HFFc6 (cell line): ENCODE measurements around the gene BUB3. TPM values are rescaled to one million over a fixed set of nuclear protein-coding genes. Genes with fewer than 3 reads are reported as not detected.

Source experiments
- DNase-seq: peaks from one replicate; pipeline ENCODE4 v3.0.0-alpha.2; 2018
- H3K27ac Mint-ChIP-seq: 2 replicates; pipeline ENCODE4 v1.8.0; 2020; ENCODE audit warnings: mild to moderate bottlenecking, mixed read lengths
- H3K27me3 Mint-ChIP-seq: 2 replicates; pipeline ENCODE4 v1.8.0; 2021; ENCODE audit warnings: mild to moderate bottlenecking, moderate library complexity, mixed read lengths; ENCODE audit not compliant: insufficient read depth
- H3K36me3 Mint-ChIP-seq: 2 replicates; pipeline ENCODE4 v1.8.0; 2021; ENCODE audit warnings: low read depth, mixed read lengths
- H3K4me1 Mint-ChIP-seq: 2 replicates; pipeline ENCODE4 v1.8.0; 2020; ENCODE audit warnings: low read depth, mixed read lengths
- H3K4me3 Mint-ChIP-seq: 2 replicates; pipeline ENCODE4 v1.8.0; 2020; ENCODE audit warnings: mild to moderate bottlenecking, moderate library complexity, mixed read lengths
- H3K9me3 Mint-ChIP-seq: 2 replicates; pipeline ENCODE4 v1.8.0; 2020; ENCODE audit warnings: mild to moderate bottlenecking, mixed read lengths
- total RNA-seq, 6 experiments: library from RNA; stranded (reverse); fragmentation: NEBNext Ultra II Directional; extraction: Animal tissue kit (Norgen Biotek cat#: 25700); gene quantifications; 2 replicates in 1 of 6; 3 replicates in 5 of 6; pipeline ENCODE4 v1.2.3, GENCODE V29; 2021
- TF ChIP-seq, protein P1 (sequence below): fragments of 200-600 bp; sonication (generic); IDR thresholded peaks from 2 replicates; pipeline ENCODE4 v1.5.0; 2021; ENCODE audit warnings: antibody characterized with exemption, mild to moderate bottlenecking

The BUB3 gene
- total RNA-seq, 6 experiments from 2014 or later: 154 to 214 (median 202) TPM

DNA sequence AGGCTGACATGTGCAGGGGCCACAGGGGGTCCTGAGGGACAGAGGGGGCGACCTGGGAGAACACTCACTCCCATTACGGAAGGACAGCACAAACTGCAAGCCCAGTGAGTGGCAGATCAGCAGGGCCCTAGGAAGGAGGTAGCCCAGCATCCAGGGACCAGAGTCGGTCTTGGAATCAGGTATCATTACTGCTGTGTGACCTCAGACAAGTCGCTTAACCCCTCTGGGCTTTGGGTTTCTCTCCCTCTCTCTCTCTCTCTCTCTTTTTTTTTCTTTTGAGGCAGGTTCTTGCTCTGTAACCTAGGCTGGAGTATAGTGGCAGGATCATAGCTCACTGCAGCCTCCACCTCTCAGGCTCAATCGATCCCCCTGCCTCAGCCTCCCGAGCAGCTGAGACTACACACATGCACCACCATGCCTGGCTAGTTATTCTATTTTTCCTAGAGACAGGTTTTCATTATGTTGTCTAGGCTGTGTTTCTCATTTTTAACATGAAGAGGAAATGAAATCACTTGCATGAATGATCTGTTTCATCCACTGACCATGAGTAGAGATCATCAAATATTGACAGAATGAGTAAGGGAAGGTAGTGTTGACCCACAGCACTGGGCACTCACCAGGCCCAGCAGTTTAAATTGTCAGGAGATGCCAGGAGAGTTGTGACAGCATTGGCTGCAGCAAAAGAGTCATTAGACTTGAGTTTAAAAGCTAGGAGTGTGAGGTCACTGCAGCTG, 49.4 kb downstream of the BUB3 start:
- Mint-ChIP-seq H3K36me3 (peaks cover 8% of the 10 kb centered on the region; the same call in 1 of the 2 replicates), H3K27me3 (peaks cover 1% of the 10 kb centered on the region), H3K4me3 (no peak overlapping the region), H3K4me1 (no peaks in the 10 kb centered on the region), H3K27ac (no peak overlapping the region), H3K9me3 (peaks cover 8% of the 10 kb centered on the region; the same call in 1 of the 2 replicates)
- DNase-seq: no peak
- TF ChIP-seq, protein P1, sequence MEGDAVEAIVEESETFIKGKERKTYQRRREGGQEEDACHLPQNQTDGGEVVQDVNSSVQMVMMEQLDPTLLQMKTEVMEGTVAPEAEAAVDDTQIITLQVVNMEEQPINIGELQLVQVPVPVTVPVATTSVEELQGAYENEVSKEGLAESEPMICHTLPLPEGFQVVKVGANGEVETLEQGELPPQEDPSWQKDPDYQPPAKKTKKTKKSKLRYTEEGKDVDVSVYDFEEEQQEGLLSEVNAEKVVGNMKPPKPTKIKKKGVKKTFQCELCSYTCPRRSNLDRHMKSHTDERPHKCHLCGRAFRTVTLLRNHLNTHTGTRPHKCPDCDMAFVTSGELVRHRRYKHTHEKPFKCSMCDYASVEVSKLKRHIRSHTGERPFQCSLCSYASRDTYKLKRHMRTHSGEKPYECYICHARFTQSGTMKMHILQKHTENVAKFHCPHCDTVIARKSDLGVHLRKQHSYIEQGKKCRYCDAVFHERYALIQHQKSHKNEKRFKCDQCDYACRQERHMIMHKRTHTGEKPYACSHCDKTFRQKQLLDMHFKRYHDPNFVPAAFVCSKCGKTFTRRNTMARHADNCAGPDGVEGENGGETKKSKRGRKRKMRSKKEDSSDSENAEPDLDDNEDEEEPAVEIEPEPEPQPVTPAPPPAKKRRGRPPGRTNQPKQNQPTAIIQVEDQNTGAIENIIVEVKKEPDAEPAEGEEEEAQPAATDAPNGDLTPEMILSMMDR: no peak

DNA sequence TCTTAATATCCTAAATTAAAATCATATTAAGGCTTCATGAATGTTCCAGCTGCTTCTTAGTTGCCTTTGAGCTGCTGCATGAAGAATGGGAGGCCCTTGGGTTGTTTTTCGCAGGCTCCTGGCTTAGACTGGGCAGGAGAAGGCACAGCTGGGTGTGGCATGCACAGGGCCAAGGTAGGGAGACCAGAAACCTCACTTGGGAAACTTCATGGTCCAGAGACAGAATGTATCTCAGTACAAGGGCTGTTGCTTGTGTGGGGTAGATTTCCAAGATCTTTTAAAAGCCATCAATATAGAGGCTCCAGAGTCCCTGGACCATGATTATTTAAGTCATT, 49.9 kb downstream of the BUB3 start:
- no peak overlapping the region for H3K27ac Mint-ChIP-seq
- H3K27me3 Mint-ChIP-seq: peaks cover 1% of the 10 kb centered on the region
- H3K36me3 Mint-ChIP-seq: peaks cover 8% of the 10 kb centered on the region; the same call in 1 of the 2 replicates

DNA sequence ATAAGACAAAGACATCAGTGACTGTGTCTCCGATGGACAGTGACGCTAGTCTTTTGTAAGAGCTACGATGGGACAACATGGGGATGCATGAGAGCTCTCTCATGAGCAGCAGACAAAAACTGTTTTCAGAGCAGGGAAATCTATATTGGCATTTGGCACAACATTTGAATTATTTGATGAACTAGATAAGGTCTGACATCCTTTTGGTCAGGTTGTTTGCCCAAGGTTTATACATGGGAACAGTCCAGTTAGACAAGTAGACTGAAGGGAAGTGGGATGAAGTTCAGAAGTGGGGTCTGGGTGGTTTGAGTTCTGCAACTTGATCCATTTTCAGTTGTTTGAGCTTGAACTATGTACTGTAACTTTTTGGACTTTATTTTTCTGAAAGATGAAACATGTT, 50.8 kb downstream of the BUB3 start:
- TF ChIP-seq, protein P1: no peak
- H3K9me3 Mint-ChIP-seq: peaks cover 8% of the 10 kb centered on the region; the same call in 1 of the 2 replicates
- H3K27ac Mint-ChIP-seq: no peak overlapping the region
- no peaks in the 10 kb centered on the region for H3K4me1 Mint-ChIP-seq
- H3K27me3 Mint-ChIP-seq: peaks cover 1% of the 10 kb centered on the region
- no peak overlapping the region for H3K4me3 Mint-ChIP-seq
- peaks cover 8% of the 10 kb centered on the region; the same call in 1 of the 2 replicates for H3K36me3 Mint-ChIP-seq
- DNase-seq: no peak

More for the DNA sequence above, 49.9 kb downstream of the BUB3 start:
- Mint-ChIP-seq H3K4me1 (no peaks in the 10 kb centered on the region), H3K9me3 (peaks cover 8% of the 10 kb centered on the region; the same call in 1 of the 2 replicates), H3K4me3 (no peak overlapping the region)
- DNase-seq: no peak
- TF ChIP-seq, protein P1: no peak

DNA sequence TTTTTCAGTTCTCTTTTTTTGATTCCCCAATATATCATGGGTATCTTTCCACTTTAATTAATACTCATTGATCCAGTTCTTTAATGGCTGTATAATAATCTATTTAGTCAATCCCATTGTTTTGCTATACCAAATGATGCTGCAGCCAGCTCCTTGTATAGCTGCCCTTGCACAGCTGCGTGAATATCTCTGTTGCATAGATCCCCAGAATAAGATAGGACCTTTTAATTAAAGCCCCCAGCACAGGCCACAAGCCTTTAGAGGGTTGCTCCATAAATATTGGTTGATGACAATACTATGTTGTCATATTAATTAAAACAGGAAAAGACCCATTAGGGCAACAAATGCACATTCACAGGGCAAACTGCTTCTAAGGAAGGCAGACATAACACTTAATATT, 57.9 kb downstream of the BUB3 start:
- no peak for DNase-seq
- Mint-ChIP-seq H3K9me3 (peaks cover 13% of the 10 kb centered on the region; the same call in 1 of the 2 replicates), H3K4me3 (no peak overlapping the region), H3K36me3 (peaks cover 8% of the 10 kb centered on the region; the same call in 1 of the 2 replicates), H3K27me3 (no peaks in the 10 kb centered on the region), H3K4me1 (no peaks in the 10 kb centered on the region), H3K27ac (no peak overlapping the region)
- TF ChIP-seq, protein P1: no peak

DNA sequence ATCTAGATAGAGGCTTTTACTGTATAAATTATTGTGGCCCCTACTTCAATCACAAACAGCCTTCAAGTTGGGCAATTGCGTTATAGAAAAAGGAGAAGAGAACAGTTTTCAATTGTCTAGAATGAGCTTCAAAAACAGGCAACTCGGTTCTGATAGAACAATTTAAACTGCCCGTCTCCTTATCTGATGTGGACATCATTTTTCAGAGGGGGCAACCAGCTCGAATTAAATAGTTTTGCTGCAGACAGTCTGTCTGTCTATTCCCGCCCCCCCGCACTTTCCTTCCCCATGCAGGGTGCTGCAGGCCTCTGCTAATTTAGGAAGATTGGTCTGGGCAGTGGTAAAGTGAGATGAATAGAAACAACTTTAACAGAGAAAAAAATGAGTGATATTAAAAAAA, 58.4 kb downstream of the BUB3 start:
- no peak overlapping the region for H3K4me3 Mint-ChIP-seq
- no peaks in the 10 kb centered on the region for H3K27me3 Mint-ChIP-seq
- H3K36me3 Mint-ChIP-seq: peaks cover 8% of the 10 kb centered on the region; the same call in 1 of the 2 replicates
- no peaks in the 10 kb centered on the region for H3K4me1 Mint-ChIP-seq
- DNase-seq: no peak
- H3K9me3 Mint-ChIP-seq: peaks cover 13% of the 10 kb centered on the region; the same call in 1 of the 2 replicates
- TF ChIP-seq, protein P1: no peak
- no peak overlapping the region for H3K27ac Mint-ChIP-seq
